Smooth muscle cell (in vitro differentiated cells): ENCODE results near the gene NIM1K. TPM values are rescaled to one million over a fixed set of nuclear protein-coding genes. Genes with fewer than 3 reads are reported as not detected.

ENCODE experiments used
- DNase-seq: peaks from one replicate; lab custom pipeline; 2025; ENCODE audit not compliant: unreplicated experiment; lab: John Stamatoyannopoulos, UW
- H2AFZ ChIP-seq: fragments of 200-600 bp; sonication (generic); 2 replicates; pipeline ENCODE4 v1.6.0; 2016; ENCODE audit warnings: antibody characterized with exemption, low read depth, mild to moderate bottlenecking
- H3F3A ChIP-seq: fragments of 200-600 bp; sonication (generic); 2 replicates; pipeline ENCODE4 v1.6.0; 2017; ENCODE audit warnings: antibody characterized with exemption, low read depth
- H3K27ac ChIP-seq: fragments of 200-600 bp; sonication (generic); 2 replicates; pipeline ENCODE4 v1.5.1; 2016; ENCODE audit warnings: low read depth, mild to moderate bottlenecking
- H3K27me3 ChIP-seq: fragments of 200-600 bp; sonication (generic); 2 replicates; pipeline ENCODE4 v1.6.1; 2016; ENCODE audit warnings: low read depth, mild to moderate bottlenecking
- H3K36me3 ChIP-seq: fragments of 200-600 bp; sonication (generic); 2 replicates; pipeline ENCODE4 v1.5.1; 2016; ENCODE audit warnings: low read depth
- H3K4me1 ChIP-seq: fragments of 200-600 bp; sonication (generic); 2 replicates; pipeline ENCODE4 v1.5.1; 2016; ENCODE audit warnings: low read depth
- H3K4me2 ChIP-seq: fragments of 200-600 bp; sonication (generic); 2 replicates; pipeline ENCODE4 v1.6.0; 2016; ENCODE audit warnings: mild to moderate bottlenecking
- H3K4me3 ChIP-seq: fragments of 200-600 bp; sonication (generic); 2 replicates; pipeline ENCODE4 v1.5.1; 2016; ENCODE audit warnings: mild to moderate bottlenecking
- H3K79me2 ChIP-seq: fragments of 200-600 bp; sonication (generic); 2 replicates; pipeline ENCODE4 v1.6.0; 2016; ENCODE audit warnings: low read depth, mild to moderate bottlenecking
- H3K9ac ChIP-seq: fragments of 200-600 bp; sonication (generic); 2 replicates; pipeline ENCODE4 v1.6.0; 2016; ENCODE audit warnings: low read depth
- H3K9me3 ChIP-seq: fragments of 200-600 bp; sonication (generic); replicated peaks from 2 replicates; pipeline ENCODE4 v1.5.1; 2016; ENCODE audit warnings: low read depth
- H4K20me1 ChIP-seq: fragments of 200-600 bp; sonication (generic); 2 replicates; pipeline ENCODE4 v1.6.0; 2016; ENCODE audit warnings: low read depth
- CTCF ChIP-seq: fragments of 200-600 bp; sonication (generic); IDR thresholded peaks from 2 replicates; pipeline ENCODE4 v1.5.1; 2017; ENCODE audit warnings: borderline replicate concordance, mild to moderate bottlenecking, antibody characterized with exemption; ENCODE audit not compliant: insufficient read depth, poor library complexity, severe bottlenecking
- WGBS: methylation state at CpG from one replicate; pipeline ENCODE4 v1.1.7; 2016; ENCODE audit warnings: low lambda C conversion rate; 5-methylcytosine and 5-hydroxymethylcytosine counted together
- polyA plus RNA-seq: library from polyadenylated mRNA; unstranded; fragments of >200 nt; fragmentation: Nextera tagmentation; extraction: Ambion mirVana; gene quantifications from 2 replicates; pipeline ENCODE4 v1.2.1, GENCODE V29; 2016
- total RNA-seq: library from RNA; depleted of rRNA; stranded (reverse); fragments of >200 nt; gene quantifications from 2 replicates; pipeline ENCODE4 v1.2.3, GENCODE V29; 2014

The NIM1K gene
- total and polyA plus RNA-seq, 2 experiments from 2014 or later, result 0.17 to 0.54 TPM

- no peak for TF ChIP-seq CTCF
These were observed 10.4 kb downstream of the NIM1K start for GRCh38 chr5:43202380-43202779.

GRCh38 chr5:43203373-43203772 is 11.3 kb downstream of the NIM1K start:
- no peaks in the 10 kb centered on the region for H3K9me3 ChIP-seq
- no peaks in the 10 kb centered on the region for H4K20me1 ChIP-seq
- H3K4me3 ChIP-seq, result no peak overlapping the region
- H3K27me3 ChIP-seq, result no peaks in the 10 kb centered on the region
- no peak overlapping the region for H2AFZ ChIP-seq
- H3K4me2 ChIP-seq, result no peak overlapping the region
- H3K36me3 ChIP-seq, result no peaks in the 10 kb centered on the region
- no peaks in the 10 kb centered on the region for H3K79me2 ChIP-seq
- no peaks in the 10 kb centered on the region for H3F3A ChIP-seq
- no peak overlapping the region for H3K27ac ChIP-seq
- no peaks in the 10 kb centered on the region for H3K4me1 ChIP-seq
- no peak for DNase-seq
- H3K9ac ChIP-seq, result no peak overlapping the region
- TF ChIP-seq CTCF, result no peak
- WGBS, result 95% methylated on average over 5 of the region's 5 CpGs

More at GRCh38 chr5:43202380-43202779, 10.4 kb downstream of the NIM1K start:
- no peaks in the 10 kb centered on the region for H3F3A ChIP-seq
- no peak overlapping the region for H3K4me2 ChIP-seq
- no peaks in the 10 kb centered on the region for H3K27me3 ChIP-seq
- H3K36me3 ChIP-seq, result no peaks in the 10 kb centered on the region
- no peak overlapping the region for H3K4me3 ChIP-seq
- no peak for DNase-seq
- no peaks in the 10 kb centered on the region for H3K4me1 ChIP-seq
- H3K9me3 ChIP-seq, result no peaks in the 10 kb centered on the region
- no peaks in the 10 kb centered on the region for H4K20me1 ChIP-seq
- WGBS, result 87% methylated on average over 5 of the region's 5 CpGs
- no peak overlapping the region for H3K9ac ChIP-seq
- no peak overlapping the region for H3K27ac ChIP-seq
- H3K79me2 ChIP-seq, result no peaks in the 10 kb centered on the region
- no peak overlapping the region for H2AFZ ChIP-seq

- Histone ChIP-seq H2AFZ (no peak overlapping the region), H3K79me2 (no peaks in the 10 kb centered on the region), H3F3A (no peaks in the 10 kb centered on the region), H3K36me3 (no peaks in the 10 kb centered on the region), H3K4me3 (no peak overlapping the region), H3K9ac (no peak overlapping the region), H3K4me1 (no peaks in the 10 kb centered on the region), H3K4me2 (no peak overlapping the region), H3K9me3 (no peaks in the 10 kb centered on the region), H4K20me1 (no peaks in the 10 kb centered on the region), H3K27me3 (no peaks in the 10 kb centered on the region), H3K27ac (no peak overlapping the region)
- no peak for TF ChIP-seq CTCF
- WGBS, result 91% methylated on average over 2 of the region's 2 CpGs
- no peak for DNase-seq
These were observed 12.9 kb downstream of the NIM1K start for GRCh38 chr5:43204958-43205357.

- Histone ChIP-seq H3K27ac (no peak overlapping the region), H3K36me3 (no peaks in the 10 kb centered on the region), H3K9me3 (no peaks in the 10 kb centered on the region), H3K9ac (no peak overlapping the region), H2AFZ (no peak overlapping the region), H4K20me1 (no peaks in the 10 kb centered on the region), H3K27me3 (no peaks in the 10 kb centered on the region), H3F3A (no peaks in the 10 kb centered on the region), H3K4me1 (no peaks in the 10 kb centered on the region), H3K4me2 (no peak overlapping the region), H3K79me2 (no peaks in the 10 kb centered on the region), H3K4me3 (no peak overlapping the region)
- no peak for TF ChIP-seq CTCF
- 93% methylated on average over 4 of the region's 4 CpGs for WGBS
- no peak for DNase-seq
These were observed 15.6 kb downstream of the NIM1K start for GRCh38 chr5:43207601-43208000.
